NT2/D1 (cell line): ENCODE results near the gene SF3B5.

Experiments
- SUZ12 ChIP-seq: IDR thresholded peaks from 2 replicates; pipeline ENCODE4 v1.6.1; 2011; ENCODE audit not compliant: insufficient read length, insufficient read depth; ENCODE audit errors: extremely low read depth
- YY1 ChIP-seq: IDR thresholded peaks from 2 replicates; pipeline ENCODE4 v1.6.1; 2011; ENCODE audit not compliant: insufficient read length, insufficient read depth
- ZNF274 ChIP-seq: IDR thresholded peaks from 2 replicates; pipeline ENCODE4 v1.6.1; 2011; ENCODE audit warnings: mild to moderate bottlenecking, low read depth, low read length

DNA sequence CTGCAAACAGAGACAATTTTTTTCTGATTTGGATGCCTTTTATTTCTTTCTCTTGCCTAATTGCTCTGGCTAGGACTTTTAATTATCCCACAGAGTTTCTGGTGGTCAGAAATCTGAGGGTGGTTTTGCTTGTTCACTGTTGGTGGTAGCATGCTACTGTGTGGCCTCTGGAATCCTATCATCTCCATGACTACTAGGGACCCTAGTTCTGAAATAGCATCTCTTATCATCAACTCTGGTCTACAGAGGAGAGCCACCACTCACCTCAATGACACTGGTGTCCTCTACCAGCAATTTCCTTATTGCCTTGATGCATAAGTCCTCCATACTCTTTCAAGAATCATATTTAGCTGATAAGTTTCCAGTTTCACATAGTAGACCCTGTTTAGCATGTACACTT lies 27.5 kb upstream of the SF3B5 start:
- TF ChIP-seq ZNF274 (no peak), YY1 (no peak), SUZ12 (no peak)
